ENCODE results near the gene ITPR3.

Gene ITPR3

DNA sequence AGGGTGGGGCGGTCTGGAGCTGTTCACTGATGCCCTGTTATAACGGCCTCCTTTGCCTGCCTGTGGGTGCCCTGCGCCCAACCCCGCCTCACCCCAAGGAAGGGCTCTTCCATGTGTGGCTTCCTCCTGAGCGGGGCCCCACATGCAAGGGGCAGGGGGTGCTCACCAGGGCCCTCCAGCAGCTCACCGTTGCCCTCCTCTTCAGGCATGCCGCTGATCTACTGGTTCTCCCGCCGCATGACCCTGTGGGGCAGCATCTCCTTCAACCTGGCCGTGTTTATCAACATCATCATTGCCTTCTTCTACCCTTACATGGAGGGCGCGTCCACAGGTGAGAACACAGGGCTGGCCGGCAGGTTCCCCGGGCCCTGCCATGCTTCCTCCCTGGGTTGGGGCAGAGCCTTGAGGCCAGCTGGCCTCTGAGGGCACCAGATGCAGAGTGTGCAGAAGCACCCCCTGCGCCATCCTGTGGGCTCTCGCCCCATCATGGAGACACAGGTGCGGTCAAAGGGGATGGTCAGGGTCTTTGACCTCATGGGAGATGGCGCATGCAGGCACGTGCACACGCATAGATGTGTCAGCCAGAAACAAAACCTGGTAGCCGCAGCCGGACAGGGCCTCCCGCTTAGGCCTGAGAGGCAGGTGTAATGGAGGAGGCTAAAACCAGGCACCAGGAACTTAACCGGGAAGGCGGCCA is 67.5 kb downstream of the ITPR3 start:
- DNase-seq = no peak

DNA sequence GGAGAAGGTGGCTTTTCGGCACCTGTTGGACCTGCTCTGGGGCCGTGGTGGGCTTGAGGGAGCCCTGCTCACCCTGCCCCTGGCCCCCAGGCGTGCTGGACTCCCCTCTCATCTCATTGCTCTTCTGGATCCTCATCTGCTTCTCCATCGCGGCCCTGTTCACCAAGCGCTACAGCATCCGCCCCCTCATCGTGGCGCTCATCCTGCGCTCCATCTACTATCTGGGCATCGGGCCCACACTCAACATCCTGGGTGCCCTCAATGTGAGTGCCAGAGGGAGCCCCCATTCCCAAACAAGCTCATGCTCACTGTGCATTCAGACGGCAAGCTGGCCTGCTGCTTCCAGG is 68.0 kb downstream of the ITPR3 start:
- no peak for DNase-seq

DNA sequence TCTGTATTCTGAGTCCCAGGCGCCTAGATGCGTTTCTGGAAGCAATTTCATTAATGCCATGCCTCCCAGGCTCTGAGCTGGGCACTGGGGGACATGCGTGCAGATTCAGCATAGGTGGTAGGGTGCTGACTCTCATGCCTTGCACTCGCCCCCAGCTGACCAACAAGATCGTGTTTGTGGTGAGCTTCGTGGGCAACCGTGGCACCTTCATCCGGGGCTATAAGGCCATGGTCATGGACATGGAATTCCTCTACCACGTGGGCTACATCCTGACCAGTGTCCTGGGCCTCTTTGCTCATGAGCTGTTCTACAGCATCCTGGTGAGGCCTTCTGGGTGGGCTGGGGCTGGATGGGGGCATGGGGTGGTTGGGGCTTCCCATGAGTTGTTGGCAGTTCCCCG is 68.8 kb downstream of the ITPR3 start:
- DNase-seq = no peak

DNA sequence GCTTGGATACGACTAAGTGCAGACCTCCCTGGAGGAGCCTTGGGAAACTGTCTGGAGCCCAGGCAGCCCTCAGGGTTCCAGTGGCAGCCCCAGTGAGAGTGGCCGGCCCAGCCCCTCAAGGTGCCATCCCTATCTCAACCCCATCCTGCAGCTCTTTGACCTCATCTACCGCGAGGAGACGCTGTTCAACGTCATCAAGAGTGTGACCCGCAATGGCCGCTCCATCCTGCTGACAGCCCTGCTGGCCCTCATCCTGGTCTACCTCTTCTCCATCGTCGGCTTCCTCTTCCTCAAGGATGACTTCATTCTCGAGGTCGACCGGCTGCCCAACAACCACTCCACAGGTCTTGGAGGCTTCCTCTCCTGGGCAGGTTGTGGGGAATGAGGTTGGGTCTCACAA is 69.6 kb downstream of the ITPR3 start:
- DNase-seq = no peak

DNA sequence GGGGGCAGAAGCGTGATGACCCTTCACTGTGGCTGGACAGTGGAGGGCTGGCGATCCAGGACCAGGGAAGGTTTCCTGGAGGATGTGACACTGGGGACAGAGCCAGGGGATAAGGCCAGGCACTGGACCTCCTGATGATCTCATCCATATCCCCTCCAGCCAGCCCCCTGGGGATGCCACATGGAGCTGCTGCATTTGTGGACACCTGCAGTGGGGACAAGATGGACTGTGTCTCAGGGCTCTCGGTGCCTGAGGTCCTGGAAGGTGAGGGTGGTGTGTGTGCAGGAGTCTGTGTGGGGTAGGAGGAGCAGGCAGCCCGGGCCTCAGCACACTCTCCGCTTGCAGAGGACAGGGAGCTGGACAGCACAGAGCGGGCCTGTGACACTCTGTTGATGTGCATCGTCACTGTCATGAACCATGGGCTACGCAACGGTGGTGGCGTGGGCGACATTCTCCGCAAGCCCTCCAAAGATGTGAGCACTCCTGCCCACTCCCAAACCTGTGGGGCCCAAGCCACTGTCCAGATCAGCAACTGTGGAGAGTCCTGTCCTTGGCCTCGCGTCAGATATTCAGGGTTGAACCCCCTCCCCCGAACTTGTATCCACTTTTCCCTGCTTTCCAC is 70.4 kb downstream of the ITPR3 start:
- DNase-seq = no peak

DNA sequence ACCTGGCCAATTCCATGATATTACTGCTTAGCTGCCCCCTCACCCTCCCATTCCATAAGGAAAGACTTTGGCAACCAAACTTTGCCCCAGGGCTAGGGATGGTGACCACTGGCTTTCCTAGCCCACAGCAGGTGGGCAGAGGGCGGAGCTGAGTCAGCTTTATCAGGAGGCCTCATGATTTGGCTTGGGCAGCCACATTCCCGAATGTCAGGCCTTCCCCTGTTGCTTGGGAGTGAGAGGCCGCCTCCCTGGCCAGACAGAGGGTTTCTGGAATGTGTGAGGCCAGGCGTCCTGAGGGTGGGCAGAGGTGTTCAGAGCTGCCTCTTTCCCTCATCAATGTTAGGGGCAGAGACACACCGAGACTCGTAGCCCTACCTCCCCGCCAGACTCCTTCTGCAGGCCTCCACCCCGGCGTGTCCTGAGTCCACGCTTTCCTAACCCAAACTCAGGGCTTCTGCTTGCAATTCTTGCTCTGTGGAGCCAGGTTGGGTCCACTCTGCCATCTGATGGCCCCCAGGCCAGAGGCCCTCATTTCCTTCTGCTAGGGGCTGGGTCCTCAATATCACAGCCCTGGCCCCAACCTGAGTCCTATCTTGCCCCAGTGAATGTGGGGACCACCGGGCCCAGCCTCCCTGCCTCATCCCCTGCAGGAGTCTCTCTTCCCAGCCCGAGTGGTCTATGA is 71.1 kb downstream of the ITPR3 start:
- DNase-seq = no peak

DNA sequence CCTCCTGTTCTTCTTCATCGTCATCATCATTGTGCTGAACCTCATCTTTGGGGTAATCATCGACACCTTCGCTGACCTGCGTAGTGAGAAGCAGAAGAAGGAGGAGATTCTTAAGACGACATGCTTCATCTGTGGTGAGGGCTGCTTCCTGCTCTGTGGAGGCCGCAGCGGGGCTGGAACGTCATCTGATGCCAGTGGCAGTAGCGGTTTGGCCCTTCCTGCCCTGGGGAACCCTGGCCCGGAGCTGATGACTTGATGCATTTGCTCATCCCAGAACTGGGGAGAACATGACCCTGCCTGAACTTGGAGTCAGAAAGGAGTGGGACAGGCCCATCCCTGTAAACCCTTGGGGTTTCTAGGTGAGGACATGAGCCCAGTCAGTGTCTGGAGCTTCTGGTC is 71.6 kb downstream of the ITPR3 start:
- DNase-seq = no peak

DNA sequence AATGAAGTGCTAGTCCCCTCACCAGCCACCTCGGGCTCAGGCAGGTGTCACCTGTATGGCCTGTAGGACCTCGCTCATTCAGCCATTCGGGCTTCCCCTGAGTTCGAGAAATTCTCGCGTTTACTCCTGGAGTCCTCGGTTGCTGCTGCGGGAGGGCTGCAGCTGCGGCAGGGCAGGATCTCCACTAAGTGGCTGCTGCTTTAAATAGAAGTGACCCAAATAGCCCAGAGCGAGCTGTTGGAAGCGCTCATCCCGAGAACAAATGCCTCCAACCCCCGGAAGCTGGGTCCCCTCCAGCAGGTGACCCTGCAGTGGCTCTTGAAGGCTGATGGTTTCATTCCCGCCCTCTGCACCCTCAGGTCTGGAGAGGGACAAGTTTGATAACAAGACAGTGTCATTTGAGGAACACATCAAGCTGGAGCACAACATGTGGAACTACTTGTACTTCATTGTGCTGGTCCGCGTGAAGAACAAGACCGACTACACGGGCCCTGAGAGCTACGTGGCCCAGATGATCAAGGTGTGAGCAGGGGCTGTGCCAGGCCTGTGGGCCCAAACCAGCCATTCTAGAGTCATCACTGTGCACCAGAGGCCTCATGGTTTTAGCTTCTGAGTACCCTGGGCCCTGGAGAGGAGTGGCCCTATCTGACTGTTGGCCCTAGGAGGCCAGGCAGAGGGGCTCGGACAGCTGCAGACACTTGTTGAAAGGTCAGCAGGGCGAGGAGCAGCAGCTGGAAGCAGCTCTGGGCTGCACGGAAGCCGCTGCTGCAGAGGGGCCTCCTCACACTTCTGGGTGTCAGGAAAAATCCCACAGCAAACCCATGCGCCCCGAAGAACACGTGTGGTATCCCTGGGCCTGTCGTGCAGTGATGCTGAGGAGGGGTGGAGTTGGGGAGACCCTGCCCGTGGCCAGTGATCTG is 72.3 kb downstream of the ITPR3 start:
- peak; percentile 29 for DNase-seq

DNA sequence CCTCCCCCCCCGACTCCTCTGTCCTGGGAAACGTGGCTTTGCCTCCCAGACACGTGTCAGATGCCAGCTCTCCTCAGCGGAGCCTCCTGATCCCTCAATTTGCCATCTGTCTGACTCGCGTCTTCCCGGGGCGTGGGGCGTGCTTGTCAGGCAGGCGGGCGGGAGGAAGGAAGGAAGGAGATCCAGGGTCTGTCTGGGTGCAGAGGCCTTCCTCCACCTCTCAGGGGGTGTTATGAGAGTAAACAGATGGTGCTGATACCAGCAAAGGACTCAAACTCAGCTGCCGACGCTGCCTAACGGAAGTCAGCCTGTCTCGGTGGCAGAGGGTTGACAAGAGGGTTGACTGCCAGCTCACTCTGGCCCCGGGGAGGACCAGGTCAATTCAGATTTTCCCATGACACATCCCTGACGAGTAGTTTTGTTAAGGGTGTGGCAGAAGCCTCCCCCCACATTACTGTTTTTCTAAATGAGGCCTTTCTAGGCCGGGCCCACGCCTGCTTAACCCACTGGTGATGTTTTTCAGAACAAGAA is 73.3 kb downstream of the ITPR3 start:
- DNase-seq = peak; percentile 54

DNA sequence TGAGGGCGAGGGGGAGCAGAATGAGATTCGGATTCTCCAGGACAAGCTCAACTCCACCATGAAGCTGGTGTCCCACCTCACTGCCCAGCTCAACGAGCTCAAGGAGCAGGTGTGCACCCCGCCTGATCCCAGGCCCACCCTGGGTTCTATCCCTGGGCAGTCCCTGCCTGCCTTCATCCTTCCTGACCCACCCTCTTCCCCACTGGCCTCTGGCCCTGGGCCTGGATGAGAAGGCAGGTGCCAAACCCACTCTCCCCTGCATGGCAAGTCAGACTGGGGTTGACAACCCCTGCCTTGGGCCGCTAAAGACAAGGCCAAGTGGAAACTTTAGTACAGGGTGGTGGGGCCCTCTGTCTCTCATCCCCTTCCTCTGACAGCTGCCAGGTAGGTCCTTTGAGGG is 73.9 kb downstream of the ITPR3 start:
- DNase-seq = no peak

DNA sequence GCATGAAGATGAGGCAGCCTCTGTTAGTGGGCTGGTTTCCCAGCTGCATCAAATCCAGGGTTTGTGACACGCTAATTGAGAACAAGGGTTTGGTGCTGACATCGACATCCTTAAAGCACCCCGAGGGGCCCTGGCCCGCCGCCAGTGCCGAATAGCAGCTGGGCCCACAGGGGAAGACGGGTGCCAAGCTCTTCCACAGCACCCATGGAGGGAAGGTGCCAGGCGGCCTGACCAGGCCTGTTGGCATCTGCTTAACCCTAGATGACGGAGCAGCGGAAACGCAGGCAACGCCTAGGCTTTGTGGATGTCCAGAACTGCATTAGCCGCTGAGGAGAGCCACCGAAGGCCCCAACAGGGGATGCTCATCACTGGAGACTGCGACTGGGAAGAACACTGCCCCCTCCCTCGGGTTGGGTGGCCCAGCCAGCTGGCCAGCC is 74.3 kb downstream of the ITPR3 start:
- no peak for DNase-seq

DNA sequence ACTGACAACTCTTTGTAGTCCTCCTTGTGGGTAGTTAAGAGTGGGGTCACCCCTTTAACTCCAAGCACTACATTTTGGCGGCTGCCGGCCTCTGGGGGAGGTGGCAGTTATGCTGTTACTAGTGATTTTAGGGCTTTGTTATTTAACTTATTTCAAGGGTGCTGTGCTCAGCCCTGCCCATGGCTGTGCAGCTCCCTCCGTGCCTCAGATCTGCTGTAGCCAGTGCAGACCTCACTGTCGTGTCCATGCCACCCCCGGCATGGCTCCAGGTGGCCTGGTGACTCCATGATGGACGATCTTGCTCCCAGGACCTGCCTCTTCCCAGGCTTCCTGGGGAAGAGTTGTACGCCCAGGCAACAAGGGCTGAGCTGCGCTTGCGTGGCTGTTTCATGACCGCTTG is 75.0 kb downstream of the ITPR3 start:
- DNase-seq = no peak

DNA sequence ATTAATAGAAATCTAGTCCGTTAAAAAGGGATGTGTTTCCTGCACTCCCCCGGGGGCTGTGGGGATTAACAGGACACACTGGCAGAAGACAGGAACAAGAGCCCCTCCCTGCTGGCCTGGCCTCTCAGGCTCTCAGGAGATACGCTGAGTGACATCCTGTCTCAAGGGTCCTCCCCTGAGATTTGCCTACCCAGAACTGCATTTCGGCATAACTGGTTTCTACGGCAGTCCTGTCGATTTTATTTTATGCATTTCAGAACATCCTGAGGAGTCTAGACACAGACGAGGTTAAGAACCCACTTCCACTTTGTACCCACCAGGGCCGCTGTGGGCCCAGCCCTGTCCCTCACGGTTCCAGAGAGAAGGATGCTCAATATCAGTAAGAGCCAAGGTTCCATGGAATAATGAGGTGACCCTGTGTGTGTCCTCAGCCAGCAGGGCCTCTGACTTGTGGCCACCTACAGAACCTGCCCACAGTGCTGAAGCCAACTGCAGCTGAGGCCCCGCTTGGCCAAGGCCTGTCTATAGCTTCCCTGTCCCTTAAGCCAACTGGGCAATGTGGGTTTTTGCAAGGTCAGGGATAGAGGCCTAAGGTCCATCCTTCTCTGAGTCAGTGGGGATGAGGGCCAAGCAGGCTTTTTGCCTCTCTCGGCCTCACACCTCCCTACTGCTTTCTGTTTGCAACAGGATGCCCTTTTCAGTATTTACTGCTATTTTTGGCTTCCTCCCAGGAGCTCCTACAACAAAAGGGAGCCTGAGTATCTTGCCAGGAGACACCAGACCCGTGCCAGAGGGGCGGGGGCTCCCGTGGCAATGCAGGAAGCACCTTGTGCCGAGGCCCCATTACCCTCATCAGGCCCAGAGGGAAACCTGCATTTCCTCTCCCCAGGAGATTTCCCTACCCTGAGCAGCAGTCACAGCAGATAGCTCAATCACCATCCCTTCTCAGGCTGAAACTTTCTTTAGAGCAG is 75.7 kb downstream of the ITPR3 start:
- DNase-seq = no peak

DNA sequence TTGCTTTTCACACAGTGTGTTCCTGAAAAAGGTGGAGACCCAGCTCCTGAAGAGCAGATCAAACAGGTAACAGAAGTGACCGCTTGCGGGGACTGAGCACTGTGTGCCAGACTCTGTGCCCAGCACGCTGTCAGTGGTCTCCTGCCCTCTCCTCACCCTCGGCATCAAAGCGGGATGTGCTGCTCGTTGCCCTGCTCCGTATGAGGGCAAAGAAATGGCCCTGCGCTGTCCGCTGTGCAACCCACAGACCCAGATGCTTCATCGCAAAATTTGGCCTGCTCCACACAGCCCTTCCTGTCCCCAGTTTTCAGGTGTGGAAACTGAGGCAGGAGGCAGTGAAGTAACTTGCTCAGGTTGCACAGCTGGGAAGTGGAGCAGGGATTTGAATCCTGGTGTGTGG is 76.7 kb downstream of the ITPR3 start:
- no peak for DNase-seq

DNA sequence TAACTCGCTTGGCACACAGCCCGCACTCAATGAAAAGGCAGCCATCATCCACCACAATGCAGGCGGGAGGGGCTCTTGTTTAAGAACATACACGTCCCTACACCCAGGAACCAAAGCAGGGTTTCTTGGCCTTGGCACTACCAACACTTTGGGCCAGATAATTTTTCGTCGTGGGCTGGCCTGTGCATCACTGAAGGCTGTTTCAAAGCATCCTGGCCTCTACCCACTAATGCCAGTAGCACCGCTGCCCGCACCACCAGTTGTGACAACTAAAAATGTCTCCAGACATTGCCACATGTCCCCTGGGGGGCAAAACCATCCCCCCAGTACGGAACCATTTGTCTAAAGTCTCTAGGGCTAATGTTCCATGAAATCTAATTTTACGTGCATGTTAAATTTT is 77.4 kb downstream of the ITPR3 start:
- DNase-seq = no peak

DNA sequence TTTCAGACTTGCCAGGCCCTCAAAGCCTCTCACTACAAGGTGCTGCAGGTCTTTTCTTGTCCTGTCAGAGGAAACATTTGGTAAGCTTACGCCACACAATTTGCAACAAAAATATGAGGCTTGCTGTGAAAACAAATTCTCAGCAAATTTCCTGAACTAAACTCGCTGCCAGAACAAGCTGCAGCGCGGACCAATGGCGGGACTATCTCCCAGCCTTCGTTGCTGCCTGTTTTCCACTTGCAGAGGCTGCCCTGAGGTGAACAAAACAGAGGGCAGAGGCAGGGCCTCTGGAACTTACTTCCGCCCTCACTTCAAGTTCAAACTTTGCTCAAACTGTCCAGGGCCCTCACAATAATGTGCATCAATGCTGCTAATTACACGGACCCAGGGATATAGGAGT is 78.0 kb downstream of the ITPR3 start:
- no peak for DNase-seq

DNA sequence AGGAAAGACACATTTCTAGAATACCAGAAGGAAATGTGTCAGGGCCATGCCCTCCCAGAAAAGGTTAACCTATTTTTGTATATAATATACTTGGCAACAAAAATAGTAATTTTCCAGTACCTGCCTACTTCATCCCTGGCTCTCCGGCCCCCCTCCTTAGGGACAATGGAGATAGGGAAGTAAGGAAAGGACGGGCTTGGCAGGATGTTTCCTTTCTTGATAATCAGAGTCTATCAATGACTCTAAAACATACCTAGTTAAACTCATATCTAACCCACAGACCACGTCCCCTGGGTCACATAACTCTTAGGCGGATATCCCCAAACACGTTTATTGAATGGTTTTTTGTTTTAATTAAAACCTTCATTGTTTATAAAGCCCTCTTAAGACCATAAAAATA is 78.6 kb downstream of the ITPR3 start:
- DNase-seq = no peak

DNA sequence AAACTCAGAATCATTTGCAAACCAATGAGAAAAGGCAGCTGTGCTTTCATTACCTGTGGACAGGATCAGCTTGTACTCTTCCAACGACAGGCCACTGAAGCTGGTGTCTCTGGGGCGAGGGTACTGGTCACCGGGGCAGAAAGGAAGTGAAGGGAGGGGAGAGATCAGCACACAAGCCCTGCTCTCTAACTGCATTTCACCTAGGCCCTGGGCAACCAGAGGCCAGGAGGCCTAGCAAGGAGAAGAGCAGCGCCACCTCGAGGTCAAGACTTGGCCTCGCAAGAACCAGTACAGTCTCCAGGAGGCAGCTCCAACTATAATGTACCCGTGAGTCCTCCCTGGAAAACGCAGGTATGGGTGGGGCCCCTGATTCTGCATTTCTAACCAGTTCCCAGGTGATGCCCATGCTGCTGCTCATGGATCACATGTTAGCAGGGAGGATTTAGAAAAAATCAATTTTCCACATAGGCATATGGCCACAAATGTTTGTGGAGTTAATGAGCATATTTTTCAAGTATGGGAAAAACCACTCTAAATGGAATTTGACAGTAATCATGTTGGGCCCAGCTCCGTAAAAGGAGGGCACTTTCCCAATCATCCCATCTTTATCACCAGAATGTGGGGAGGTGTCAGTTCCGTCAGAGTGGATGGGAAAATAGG is 79.4 kb downstream of the ITPR3 start:
- peak; percentile 89 for DNase-seq

DNA sequence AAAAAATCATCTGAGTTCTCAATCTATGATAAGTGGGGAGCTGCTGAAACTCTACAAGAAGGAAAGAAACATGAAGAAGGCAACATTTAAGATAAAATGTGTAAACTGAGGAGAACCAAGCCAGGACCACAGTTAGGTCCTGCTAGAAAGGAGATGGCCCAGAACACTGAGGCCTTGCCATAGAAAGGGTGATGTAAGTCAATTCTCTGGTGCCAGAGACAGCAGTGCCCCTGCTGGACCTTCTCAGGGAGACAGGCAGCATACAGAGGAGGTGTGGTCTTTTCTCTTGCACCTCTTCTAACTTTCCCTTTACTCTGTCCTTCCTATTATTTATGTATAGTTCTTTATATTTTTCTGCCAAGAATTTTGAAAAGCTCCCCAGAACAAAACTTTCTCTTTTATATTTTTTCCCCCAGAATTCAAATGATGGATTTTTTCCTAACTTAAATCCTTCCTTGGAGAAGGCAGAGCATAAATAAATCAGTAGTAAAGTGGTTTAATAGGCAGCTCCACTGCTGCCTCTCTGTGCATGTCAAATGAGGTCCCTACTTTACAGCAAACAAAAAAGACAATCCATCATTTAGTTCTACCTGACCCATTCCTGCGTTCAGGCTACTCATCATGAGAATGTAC is 81.3 kb downstream of the ITPR3 start:
- peak; percentile 82 for DNase-seq

DNA sequence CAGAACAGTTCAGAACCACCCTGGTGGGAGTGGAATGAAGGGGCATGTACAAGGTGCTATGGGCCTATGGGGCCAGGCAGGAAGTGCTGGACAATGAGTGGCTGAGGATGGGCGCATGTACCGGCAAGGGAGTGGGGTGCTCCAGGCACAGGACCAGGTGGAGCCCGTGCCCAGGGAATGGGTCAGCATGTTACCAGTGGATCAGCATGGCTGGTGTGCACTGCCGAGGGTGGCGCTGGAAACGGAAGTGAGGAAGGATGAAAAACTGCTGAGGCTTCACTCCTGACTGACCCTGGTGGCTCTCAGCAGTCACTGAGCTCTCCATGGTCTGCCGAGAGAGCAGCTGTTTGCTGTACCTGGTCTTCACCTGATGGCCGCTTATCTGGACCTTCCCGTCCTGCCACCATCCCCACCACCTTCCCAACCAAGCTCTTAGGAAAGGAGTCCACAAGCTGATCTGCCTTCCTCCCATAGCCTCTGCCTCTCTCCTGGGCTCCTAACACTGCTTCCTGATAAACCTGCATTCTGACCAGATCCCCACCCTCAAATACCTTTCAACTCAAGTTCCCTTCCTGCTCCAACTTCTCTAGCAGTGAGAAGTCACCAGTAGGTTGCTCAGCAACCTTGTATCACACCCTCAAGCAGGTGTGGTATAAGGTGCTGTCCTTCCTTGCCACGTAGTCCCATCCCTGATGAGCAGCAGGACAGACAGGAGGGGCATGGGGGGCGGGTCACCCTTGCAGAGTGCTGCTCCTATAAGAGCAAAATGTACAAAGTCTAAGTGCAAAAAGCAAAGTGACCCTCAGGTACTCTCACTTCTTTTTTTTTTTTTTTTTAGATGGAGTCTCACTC is 83.3 kb downstream of the ITPR3 start:
- DNase-seq = no peak

Data from DMS53 (cell line).